Spleen (tissue), 11 donors: ENCODE measurements around the gene PIGS. TPM values are rescaled to one million over a fixed set of nuclear protein-coding genes. Genes with fewer than 3 reads are reported as not detected.

Experiments
- DNase-seq: peaks from one replicate; pipeline ENCODE4 v3.0.0-alpha.2; 2020
- H3K27ac ChIP-seq, 8 donors: fragments of 200-600 bp; sonication (generic) in 7 of 8; 1 replicate in 4 of 8; 2 replicates in 4 of 8; pipeline versions ENCODE4 v1.5.0 to v1.8.0; 2016 to 2021; ENCODE audit warnings: inconsistent platforms in 4 of 8, mild to moderate bottlenecking in 4 of 8, moderate library complexity in 1 of 8
- H3K27me3 ChIP-seq, 7 donors: fragments of 200-600 bp; sonication (generic) in 6 of 7; replicated peaks in 1 of 7; 1 replicate in 4 of 7; 2 replicates in 3 of 7; pipeline versions ENCODE4 v1.5.0 to v1.8.0; 2016 to 2021; ENCODE audit warnings: inconsistent platforms in 3 of 7, mild to moderate bottlenecking in 1 of 7
- H3K36me3 ChIP-seq, 6 donors: fragments of 200-600 bp; sonication (generic) in 5 of 6; 1 replicate in 4 of 6; 2 replicates in 2 of 6; pipeline versions ENCODE4 v1.5.0 to v1.8.0; 2016 to 2021; ENCODE audit warnings: inconsistent platforms in 2 of 6
- H3K4me1 ChIP-seq, 6 donors: fragments of 200-600 bp; sonication (generic) in 5 of 6; 1 replicate in 3 of 6; 2 replicates in 3 of 6; pipeline versions ENCODE4 v1.5.0 to v1.8.0; 2016 to 2021; ENCODE audit warnings: inconsistent platforms in 3 of 6
- H3K4me3 ChIP-seq, 8 donors: fragments of 200-600 bp; sonication (generic) in 7 of 8; 1 replicate in 4 of 8; 2 replicates in 4 of 8; pipeline versions ENCODE4 v1.5.0 to v1.8.0; 2016 to 2021; ENCODE audit warnings: inconsistent platforms in 4 of 8, mild to moderate bottlenecking in 4 of 8, moderate library complexity in 2 of 8
- H3K9me3 ChIP-seq, 8 donors: fragments of 200-600 bp; sonication (generic) in 7 of 8; 1 replicate in 4 of 8; 2 replicates in 4 of 8; pipeline versions ENCODE4 v1.5.0 to v1.8.0; 2016 to 2021; ENCODE audit warnings: inconsistent platforms in 4 of 8
- POLR2A ChIP-seq, 3 donors: fragments of 450-650 bp; IDR thresholded peaks; one replicate each; pipeline ENCODE4 v1.5.1; 2017; ENCODE audit warnings: antibody characterized with exemption in 3 of 3, mild to moderate bottlenecking in 1 of 3
- POLR2AphosphoS5 ChIP-seq, 3 donors: sonication (generic); formaldehyde crosslinking; IDR thresholded peaks; one replicate each; pipeline ENCODE4 v1.5.1; 2017; ENCODE audit warnings: antibody characterized with exemption in 3 of 3
- WGBS, 5 donors: extraction: QIAGEN DNeasy Blood & Tissue Kit in 3 of 5; methylation state at CpG; one replicate each; pipeline versions ENCODE4 v1.1.5 to v1.1.7; 2013 to 2018; 5-methylcytosine and 5-hydroxymethylcytosine counted together
- intact Hi-C: fragments of 100-400 bp; cut with DNase I; formaldehyde crosslinking; loops from one replicate; pipeline ENCODE4 v1.15.0; 2023; ENCODE audit warnings: low total_unique reads
- polyA plus RNA-seq, 3 donors: library from polyadenylated mRNA; stranded (reverse); fragments of 200-250 nt; gene quantifications; one replicate each; pipeline ENCODE4 v1.2.1, GENCODE V29; 2013
- total RNA-seq, 7 donors: library from RNA; depleted of rRNA in 3 of 7; stranded (reverse); fragments of >200 nt in 3 of 7; fragmentation: NEBNext Ultra II Directional in 4 of 7; extraction: Animal tissue kit (Norgen Biotek cat#: 25700) in 4 of 7; gene quantifications; one replicate each; pipeline versions ENCODE4 v1.1.0 to v1.2.1, GENCODE V29; 2016 to 2021
- TF ChIP-seq, protein P1 (sequence below), 11 experiments: fragments of 200-600 bp in 7 of 11; fragments of 450-650 bp in 4 of 11; sonication (generic) in 4 of 11; IDR thresholded peaks in 8 of 11; conservative IDR thresholded peaks in 3 of 11; 1 replicate in 7 of 11; 2 replicates in 4 of 11; pipeline versions ENCODE4 v1.4.0 to v1.8.0; 2016 to 2021; ENCODE audit warnings: antibody characterized with exemption in 11 of 11, inconsistent platforms in 4 of 11, mild to moderate bottlenecking in 1 of 11
- donor health status: healthy with polysubstance abuse.
- donor health status: DM: no; HTN: no; CAD: no; lungs with moderate emphysema.
- donor health status: DM: no; HTN: no; CAD: no.
- donor health status: Bipolar disorder and iron deficiency.
- donor health status: healthy.
- donor health status: DM: no; HTN: no; CAD: no.
- donor health status: DM: yes; HTN: yes; CAD: no.

PIGS gene
- total and polyA plus RNA-seq, 10 donors, result 13.3 to 77.6 (median 50.0) TPM

DNA sequence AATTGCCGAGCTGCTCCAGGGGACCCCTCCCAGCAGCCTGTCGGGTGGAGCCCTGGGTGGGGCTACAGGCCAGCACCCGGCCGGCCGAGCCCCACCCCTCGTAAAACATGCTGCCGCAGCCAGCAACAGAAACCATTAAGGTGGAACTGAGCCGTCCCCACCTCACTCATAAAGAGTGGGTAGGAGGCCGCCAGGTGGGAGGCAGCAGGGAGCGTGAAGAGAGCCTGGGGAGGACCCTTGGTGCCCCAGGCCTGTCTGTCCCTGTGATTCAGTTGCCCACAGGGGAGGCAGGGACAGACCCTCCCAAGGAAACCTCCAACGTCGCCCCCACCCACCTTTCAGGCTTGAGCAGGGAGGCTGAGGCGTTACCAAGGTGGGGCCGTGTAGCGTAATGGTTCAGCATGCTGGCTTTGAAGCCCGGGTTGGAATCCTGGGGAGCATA, 56.7 kb downstream of the PIGS start:
- Histone ChIP-seq H3K4me1 (peaks cover 0 to 7% (median 0%) of the 10 kb centered on the region in 6 donors), H3K27ac (no peak overlapping the region), H3K36me3 (no peaks in the 10 kb centered on the region), H3K4me3 (no peak overlapping the region), H3K27me3 (peaks cover 0 to 24% (median 5%) of the 10 kb centered on the region in 7 donors), H3K9me3 (no peaks in the 10 kb centered on the region)
- TF ChIP-seq, protein P1, sequence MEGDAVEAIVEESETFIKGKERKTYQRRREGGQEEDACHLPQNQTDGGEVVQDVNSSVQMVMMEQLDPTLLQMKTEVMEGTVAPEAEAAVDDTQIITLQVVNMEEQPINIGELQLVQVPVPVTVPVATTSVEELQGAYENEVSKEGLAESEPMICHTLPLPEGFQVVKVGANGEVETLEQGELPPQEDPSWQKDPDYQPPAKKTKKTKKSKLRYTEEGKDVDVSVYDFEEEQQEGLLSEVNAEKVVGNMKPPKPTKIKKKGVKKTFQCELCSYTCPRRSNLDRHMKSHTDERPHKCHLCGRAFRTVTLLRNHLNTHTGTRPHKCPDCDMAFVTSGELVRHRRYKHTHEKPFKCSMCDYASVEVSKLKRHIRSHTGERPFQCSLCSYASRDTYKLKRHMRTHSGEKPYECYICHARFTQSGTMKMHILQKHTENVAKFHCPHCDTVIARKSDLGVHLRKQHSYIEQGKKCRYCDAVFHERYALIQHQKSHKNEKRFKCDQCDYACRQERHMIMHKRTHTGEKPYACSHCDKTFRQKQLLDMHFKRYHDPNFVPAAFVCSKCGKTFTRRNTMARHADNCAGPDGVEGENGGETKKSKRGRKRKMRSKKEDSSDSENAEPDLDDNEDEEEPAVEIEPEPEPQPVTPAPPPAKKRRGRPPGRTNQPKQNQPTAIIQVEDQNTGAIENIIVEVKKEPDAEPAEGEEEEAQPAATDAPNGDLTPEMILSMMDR (IDR thresholded peaks at IDR 0.05 in 8 of 11, conservative IDR thresholded peaks at IDR 0.05 in 3 of 11), result no peak
- TF ChIP-seq POLR2A (IDR thresholded peaks at IDR 0.05) (no peak), POLR2AphosphoS5 (IDR thresholded peaks at IDR 0.05) (no peak)
- DNase-seq, result no peak
- 69 to 84% (median 75%) methylated on average over 13 to 16 of the region's 16 CpGs for WGBS, 5 donors
- intact Hi-C loops, result no loop called here

DNA sequence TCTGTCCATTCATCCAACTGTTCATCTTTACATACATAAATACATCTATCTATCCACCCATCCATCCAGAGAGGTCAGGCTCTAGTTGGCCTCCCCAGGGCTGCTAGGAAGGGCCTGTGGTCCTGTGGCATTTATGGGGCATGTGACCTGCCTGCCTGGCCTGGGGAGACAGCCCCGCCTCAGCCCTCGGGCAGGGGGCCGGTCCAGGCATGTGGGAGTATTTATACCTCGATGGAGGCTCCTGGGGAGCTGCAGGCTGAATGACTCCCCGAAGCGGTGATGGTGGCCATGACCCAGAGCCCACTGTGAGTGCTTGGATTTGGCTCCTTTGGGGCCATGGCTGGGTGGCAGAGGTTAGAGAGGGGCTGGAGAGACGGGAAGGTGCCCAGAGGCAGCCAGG, 57.8 kb downstream of the PIGS start:
- H3K27ac ChIP-seq, result no peak overlapping the region
- DNase-seq, result no peak
- H3K9me3 ChIP-seq, result no peaks in the 10 kb centered on the region
- peaks cover 0 to 4% (median 0%) of the 10 kb centered on the region in 6 donors for H3K4me1 ChIP-seq
- 76 to 89% (median 78%) methylated on average over 6 to 7 of the region's 7 CpGs for WGBS, 5 donors
- no peak overlapping the region for H3K4me3 ChIP-seq
- H3K36me3 ChIP-seq, result no peaks in the 10 kb centered on the region
- intact Hi-C loops, result no loop called here
- no peak for TF ChIP-seq POLR2AphosphoS5 (IDR thresholded peaks at IDR 0.05)
- TF ChIP-seq, protein P1 (IDR thresholded peaks at IDR 0.05 in 8 of 11, conservative IDR thresholded peaks at IDR 0.05 in 3 of 11), result no peak
- no peak for TF ChIP-seq POLR2A (IDR thresholded peaks at IDR 0.05)
- peaks cover 0 to 35% (median 7%) of the 10 kb centered on the region in 7 donors for H3K27me3 ChIP-seq

DNA sequence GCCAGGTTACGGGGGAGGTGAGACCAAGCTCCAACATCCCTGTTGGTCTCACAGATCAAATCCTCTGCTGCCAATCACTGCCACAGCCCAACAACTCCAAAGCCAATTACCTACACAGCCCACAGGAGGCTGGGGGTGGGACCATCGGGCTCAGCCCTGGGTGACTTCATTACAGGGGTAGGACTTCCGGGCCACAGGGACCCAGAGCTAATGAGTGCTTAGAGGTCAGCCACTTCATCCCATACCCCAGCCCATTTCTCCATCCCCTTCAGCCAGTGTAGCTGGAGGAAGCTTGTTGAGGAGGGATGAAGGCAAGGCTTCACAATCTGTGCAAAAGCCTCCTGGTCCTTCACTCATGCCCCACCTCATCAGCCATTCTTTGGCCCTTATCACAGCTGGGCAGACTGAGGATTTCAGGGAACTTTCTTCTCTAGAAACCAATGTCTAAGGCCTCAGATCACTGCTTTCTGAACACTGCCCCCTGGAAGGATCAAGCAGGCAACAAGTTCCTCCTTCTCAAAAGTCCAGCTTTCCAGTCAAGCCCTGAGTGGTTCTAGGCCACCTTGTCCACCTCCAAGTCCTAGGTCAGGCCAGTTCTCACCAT, 59.4 kb downstream of the PIGS start:
- WGBS, 5 donors, result 79 to 93% (median 83%) methylated on average over 3 of the region's 3 CpGs
- Histone ChIP-seq H3K27ac (no peak overlapping the region), H3K4me3 (no peak overlapping the region), H3K4me1 (no peaks in the 10 kb centered on the region), H3K36me3 (no peaks in the 10 kb centered on the region), H3K27me3 (peaks cover 0 to 49% (median 13%) of the 10 kb centered on the region in 7 donors), H3K9me3 (no peaks in the 10 kb centered on the region)
- no peak for DNase-seq
- intact Hi-C loops, result no loop called here
- no peak for TF ChIP-seq POLR2AphosphoS5 (IDR thresholded peaks at IDR 0.05)
- no peak for TF ChIP-seq POLR2A (IDR thresholded peaks at IDR 0.05)
- TF ChIP-seq, protein P1 (IDR thresholded peaks at IDR 0.05 in 8 of 11, conservative IDR thresholded peaks at IDR 0.05 in 3 of 11), result no peak

DNA sequence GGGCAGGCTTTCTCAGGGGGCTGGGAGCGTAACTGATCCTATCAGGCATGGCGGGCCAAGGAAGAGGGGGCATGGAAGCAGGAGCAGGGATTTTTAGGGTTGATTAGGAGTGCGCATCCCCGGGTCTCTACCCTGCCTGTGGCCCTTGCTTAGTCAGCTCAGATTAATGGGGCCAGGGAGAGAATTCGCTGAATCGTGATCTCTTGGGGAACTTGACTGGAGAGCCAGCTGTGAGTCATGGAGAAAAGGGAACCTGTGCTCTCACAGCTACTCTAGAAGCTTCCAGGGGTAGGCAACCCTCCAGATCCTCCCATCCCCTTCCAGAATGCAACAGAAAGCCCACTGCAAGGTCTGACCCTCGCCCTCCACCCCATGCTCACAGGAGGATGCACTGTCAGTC, 61.5 kb downstream of the PIGS start:
- intact Hi-C loops, result no loop called here
- Histone ChIP-seq H3K36me3 (no peaks in the 10 kb centered on the region), H3K4me3 (no peak overlapping the region), H3K4me1 (no peaks in the 10 kb centered on the region), H3K27me3 (peaks cover 0 to 58% (median 13%) of the 10 kb centered on the region in 7 donors), H3K9me3 (no peaks in the 10 kb centered on the region), H3K27ac (no peak overlapping the region)
- 52 to 66% (median 63%) methylated on average over 7 of the region's 7 CpGs for WGBS, 5 donors
- no peak for DNase-seq
- no peak for TF ChIP-seq POLR2A (IDR thresholded peaks at IDR 0.05)
- TF ChIP-seq, protein P1 (IDR thresholded peaks at IDR 0.05 in 8 of 11, conservative IDR thresholded peaks at IDR 0.05 in 3 of 11), result no peak
- TF ChIP-seq POLR2AphosphoS5 (IDR thresholded peaks at IDR 0.05), result no peak
